ENCODE measurements around the gene EMD.

The EMD gene

DNA sequence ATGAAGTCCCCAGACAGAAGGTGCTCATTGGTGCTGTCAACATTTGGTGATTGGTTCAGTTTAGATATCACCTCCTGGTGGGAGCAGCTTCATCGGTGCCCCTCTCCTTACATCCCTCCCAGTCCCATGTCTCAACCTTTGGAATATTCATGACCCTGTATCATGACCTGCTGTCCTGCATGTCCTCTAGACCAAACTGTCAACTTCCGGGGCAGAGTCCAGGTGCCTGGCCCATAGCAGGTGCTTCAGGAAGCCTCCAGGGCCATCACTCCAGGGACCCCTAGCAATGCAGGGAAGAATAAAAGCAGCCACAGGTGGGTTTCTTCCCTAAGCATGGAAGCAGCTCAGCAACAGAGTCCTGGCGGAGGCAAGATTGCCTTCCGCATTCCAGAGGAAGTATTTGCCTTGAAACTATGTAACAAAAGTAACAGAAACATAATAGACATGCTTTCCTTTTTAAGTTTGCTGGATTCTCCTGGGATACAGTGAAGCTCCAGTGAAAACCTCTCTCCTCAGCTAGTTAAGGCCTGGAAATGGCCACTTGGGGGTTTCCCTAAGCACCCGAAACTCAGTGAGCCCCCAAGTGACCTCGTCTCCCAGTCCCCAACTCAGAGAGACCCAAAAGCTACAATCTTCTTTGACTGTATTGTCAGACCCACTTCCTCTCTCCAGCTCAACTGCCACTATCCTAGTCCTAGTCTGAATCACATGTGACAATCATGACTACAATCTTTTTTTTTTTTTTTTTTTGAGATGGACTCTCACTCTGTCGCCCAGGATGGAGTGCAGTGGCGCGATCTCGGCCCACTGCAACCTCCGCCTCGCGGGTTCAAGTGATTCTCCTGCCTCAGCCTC, 48.0 kb downstream of the EMD start:
- no peak for DNase-seq

DNA sequence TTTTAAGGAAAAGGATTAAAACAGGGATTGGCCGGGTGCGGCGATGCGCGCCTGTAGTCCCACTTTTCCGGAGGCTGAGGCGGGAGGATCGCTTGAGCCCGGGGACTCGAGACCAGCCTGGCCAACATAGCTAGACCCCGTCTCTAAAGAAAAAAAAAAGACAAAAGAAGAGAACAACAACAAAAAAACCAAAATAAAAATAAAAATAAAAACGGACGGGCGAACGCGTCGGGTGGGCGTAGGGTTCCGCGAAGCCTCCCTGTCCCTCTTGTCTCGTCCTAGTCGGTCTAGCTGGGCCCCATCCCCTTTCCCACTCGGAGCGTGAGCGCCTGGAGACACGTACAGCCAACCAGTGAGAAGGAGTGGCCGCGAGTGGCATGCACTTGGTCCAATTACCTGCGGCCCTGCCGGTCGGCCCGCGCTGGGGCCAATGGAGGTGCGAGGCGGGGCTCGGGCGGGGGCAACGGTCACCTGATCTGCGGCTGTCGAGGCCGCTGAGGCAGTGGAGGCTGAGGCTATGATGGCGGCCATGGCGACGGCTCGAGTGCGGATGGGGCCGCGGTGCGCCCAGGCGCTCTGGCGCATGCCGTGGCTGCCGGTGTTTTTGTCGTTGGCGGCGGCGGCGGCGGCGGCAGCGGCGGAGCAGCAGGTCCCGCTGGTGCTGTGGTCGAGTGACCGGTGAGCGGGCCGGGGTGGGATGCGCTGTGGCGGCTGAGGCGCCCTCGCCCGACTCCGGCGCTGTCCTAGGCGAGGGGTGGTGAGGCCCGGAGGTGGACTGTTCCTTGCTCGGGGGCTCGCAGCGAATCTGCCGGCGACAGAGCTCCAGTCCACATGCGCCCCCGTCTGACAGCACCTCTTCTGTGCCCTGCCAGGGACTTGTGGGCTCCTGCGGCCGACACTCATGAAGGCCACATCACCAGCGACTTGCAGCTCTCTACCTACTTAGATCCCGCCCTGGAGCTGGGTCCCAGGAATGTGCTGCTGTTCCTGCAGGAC, 49.4 kb downstream of the EMD start, which contains the start of gene ATP6AP1:
TSS of gene ATP6AP1 (plus strand) at position 502 of the 996 bp plus-strand sequence. CDS start at position 518, 16 bp downstream.
- DNase-seq = peak; percentile 59

DNA sequence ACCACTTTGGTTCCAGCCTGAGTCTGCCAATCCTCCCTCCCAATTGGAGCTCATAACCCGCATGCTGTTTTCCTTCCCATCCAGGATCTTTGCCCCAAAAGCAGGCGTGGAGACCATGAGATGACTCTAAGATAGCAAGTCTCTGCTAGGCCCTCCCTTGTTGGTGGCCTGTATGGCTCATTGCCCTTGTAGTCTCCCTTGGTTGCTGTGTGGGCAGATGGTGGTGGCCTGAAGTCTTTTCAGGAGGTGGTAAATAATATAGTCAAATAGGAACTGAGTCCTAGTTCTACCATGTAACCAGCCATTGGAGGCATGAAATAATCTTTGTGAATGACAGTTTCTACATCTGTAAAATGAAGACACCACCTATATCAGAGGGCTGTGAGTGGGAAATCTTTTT, 50.6 kb downstream of the EMD start:
- DNase-seq = no peak

DNA sequence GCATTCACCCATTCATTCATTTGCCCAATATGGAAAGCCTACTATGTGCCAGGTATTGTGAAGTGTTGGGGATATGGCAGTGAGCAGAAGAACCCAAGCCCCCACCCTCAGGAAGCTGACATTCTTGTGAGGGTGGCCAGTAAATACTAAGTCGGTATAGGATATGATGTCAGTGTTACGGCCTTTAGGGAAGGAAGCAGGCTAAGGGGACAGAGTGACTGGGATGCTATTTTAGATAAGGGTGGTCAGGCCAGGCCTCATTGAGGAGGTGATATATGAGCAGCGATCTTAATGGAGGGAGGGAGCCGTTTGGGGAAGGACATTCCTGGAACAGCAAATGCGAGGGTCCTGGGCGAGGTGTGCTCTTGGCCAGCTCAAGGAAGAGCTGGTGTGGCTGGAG, 51.4 kb downstream of the EMD start:
- DNase-seq = no peak

DNA sequence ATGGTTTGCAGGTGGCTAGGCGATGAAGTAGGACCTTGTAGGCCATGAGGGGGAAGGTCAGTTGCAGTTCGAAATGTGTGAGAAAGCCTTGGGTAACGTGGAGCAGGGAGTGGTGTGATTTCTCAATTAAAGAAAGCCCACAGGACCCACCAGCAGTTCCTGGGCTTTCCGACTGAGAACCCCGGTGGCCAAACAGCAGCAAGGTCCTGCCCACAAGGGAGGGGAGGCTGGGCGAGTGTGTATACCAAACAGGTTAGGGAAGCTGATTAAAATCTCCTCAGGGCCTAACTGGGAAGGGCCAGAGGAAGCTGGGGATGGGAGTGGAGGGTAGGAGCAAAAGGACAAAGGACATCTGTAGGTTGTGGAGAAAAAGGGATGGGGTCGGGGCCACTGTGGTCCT, 51.8 kb downstream of the EMD start:
- no peak for DNase-seq
